DMS 273 (cell line): ENCODE data around the gene HOXB9.

Experiments used
- DNase-seq: peaks from one replicate; lab custom pipeline; 2025; ENCODE audit not compliant: unreplicated experiment; lab: John Stamatoyannopoulos, UW

Gene HOXB9

GRCh38 chr17:48611681-48612455, 14.3 kb downstream of the HOXB9 start:
- no peak for DNase-seq

DNA sequence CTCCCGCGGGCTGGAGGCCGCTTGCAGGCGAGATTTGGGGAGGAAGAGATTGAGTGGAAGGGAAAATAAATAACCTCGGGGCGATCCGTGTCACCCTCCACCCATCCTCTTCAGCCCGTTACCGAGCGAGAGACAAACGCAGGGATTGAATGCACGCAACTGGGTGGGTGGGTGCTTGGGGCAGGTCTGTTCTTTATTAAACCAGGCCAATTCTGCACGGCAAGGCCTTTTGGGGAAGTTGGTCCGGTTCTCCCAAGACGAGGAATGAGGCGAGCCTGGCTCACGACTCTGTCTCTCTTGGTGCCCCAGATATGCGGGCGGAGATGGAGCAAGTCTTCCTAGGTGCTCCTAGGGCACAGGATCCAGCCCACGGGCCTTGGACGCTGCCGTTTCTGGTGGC, 14.9 kb downstream of the HOXB9 start:
- no peak for DNase-seq

- peak; percentile 61 for DNase-seq
Observed at GRCh38 chr17:48610282-48611211, 15.6 kb downstream of the HOXB9 start, which contains the start of gene HOXB7. TSS of gene HOXB7 (minus strand) at chr17:48611017. CDS start at chr17:48610918, 99 bp downstream.

DNA sequence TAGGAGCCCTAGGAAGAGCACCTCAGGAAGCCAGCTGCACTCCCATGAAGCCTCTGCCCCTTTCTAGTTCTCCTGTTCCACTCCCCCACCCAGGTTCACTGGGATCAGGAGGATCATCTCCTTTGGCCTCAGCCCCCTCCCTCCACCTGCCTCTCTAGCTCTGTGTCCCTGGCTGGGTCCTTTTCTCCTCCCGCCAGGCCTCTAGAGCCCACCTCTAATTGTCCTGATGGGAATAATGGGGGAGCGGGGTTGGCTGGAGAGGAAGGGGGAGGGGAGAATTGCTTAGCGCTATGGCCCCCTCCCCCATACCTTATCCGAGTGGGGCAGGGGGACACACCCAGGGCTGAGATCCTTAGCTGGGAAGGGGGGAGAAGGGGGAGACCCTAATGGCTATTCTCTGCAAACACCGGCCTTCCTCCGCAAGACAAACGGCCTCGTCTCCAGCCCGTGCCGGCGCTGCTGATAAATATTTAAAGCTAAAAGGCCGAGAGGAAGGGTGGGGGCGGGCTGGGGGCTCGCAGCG, 16.3 kb downstream of the HOXB9 start:
- DNase-seq: peak; percentile 37

GRCh38 chr17:48609033-48609432, 17.1 kb downstream of the HOXB9 start:
- no peak for DNase-seq

DNA sequence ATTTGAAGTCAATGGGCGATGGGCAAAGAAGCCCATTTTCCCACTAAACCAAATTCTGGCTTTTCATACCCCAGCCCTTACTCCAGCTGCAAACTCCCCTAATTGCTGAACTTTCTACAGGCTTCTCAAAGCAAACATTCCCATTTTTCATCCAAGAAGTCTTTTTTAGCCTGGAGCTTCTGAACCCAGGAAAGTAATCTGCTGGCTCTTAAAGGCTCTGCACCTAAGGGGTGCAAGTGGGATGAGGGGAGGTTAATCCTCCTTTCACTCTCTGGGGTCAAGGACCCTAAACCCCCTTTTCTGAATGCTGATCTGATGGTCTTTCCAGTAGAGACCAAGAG, 17.7 kb downstream of the HOXB9 start:
- DNase-seq: no peak

DNA sequence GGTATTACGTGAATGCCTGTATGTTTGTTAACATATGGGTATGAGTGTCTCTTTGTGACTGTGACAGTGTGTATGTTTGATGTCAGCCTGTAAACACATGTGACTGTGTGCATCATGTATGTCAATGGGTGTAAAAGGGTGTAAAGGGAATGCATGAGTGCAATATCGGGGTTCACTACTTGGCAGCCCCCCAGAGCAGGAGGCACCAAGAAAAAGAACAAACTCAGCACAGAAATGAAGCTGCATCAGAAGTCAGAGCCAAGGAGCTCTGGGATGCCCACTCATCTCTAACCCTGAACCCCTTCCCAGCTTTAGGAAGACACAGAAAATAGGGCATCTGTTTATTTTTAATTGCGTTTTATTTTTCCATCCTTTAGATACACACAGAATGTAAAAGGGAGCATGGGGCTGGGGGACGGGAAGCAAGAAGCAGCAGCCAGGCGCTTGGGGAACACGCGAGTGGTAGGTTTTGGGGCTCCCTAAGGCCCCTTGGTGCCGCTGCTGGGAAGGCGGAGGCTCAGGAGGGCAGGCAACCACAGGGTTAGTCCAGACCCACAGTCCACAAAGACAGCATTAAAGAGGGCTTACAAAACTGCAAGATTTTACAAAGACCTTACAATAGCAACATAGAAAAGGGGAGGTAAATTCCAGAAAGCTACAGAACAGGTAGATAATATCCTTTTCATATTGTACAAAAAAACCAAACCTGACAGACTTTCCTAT, 19.1 kb downstream of the HOXB9 start:
- no peak for DNase-seq

- DNase-seq: no peak
Observed at GRCh38 chr17:48605991-48606891, 19.9 kb downstream of the HOXB9 start.

- DNase-seq: no peak
Observed at GRCh38 chr17:48605409-48605919, 20.7 kb downstream of the HOXB9 start.

DNA sequence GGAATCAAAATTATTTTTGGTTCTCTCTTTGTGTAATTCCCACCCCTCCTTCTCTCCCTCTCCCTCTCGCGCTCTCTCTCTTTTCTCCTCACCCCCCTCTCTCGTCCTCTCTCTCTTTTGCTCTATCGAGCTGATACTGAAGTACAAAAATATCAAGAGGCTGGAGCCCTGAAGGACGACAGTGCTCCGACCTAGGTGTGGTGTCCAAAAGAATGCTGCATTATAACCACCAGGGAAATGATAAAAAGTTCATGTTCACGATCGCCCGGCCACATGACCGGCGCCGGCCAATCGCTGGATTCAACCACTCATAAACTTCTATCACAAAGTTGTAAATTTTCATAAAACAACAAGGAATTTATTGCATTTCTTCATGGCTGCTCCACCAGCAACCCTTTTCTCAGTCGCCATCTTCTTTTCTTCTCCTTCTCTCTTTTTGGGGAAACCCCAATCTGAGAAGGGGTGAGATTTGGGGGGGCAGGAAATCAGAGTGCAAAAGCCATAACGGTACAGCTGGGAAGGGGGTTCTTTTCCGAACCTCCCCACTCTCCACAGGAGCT, 21.3 kb downstream of the HOXB9 start, which contains the start of gene HOXB6:
Gene HOXB6 (minus strand): TSS at position 217 of the 560 bp plus-strand sequence. CDS start 6,836 bp downstream, outside the sequence.
- DNase-seq: no peak

DNA sequence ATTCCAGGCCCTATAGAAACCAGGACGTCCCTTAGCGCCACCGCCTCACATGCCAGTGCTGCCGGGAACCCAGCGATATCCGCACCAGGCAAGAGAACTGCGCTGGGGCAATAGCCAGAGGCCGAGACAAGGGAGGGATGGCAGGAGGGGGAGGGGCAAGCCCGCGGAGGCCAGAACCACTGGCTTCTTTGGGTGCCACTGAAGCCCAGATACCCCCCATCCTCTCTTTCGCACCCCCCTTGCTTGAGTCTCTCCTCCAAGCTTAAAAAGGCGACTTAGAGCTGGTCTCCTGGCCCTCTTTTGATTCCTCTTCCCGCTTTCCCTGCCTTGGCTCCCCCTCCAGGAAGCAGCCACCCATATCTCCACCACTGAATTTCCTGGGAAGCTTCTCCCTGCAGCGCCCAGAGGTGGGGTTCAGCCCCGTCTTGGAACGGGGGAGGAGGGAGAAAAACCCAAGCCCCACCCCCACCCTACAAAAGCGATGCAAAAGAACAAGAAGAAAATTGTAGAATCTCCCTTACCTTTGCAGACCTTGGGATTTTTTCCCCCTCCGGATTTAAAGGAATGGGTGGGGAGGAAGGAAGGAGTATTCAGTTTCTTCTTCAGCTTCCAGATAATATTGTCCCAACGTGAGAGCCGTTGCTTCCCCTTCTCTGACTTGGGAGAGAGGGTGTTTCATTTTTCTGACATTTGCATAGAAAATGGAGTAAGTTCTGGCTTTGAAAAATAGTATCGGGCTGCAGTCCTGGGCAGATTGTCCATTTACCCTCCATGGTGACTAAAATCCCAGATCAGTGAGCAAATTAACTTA, 22.0 kb downstream of the HOXB9 start:
- DNase-seq: no peak

- no peak for DNase-seq
Observed at GRCh38 chr17:48601539-48602425, 24.4 kb downstream of the HOXB9 start.

- DNase-seq: no peak
Observed at GRCh38 chr17:48601207-48601538, 25.0 kb downstream of the HOXB9 start.

DNA sequence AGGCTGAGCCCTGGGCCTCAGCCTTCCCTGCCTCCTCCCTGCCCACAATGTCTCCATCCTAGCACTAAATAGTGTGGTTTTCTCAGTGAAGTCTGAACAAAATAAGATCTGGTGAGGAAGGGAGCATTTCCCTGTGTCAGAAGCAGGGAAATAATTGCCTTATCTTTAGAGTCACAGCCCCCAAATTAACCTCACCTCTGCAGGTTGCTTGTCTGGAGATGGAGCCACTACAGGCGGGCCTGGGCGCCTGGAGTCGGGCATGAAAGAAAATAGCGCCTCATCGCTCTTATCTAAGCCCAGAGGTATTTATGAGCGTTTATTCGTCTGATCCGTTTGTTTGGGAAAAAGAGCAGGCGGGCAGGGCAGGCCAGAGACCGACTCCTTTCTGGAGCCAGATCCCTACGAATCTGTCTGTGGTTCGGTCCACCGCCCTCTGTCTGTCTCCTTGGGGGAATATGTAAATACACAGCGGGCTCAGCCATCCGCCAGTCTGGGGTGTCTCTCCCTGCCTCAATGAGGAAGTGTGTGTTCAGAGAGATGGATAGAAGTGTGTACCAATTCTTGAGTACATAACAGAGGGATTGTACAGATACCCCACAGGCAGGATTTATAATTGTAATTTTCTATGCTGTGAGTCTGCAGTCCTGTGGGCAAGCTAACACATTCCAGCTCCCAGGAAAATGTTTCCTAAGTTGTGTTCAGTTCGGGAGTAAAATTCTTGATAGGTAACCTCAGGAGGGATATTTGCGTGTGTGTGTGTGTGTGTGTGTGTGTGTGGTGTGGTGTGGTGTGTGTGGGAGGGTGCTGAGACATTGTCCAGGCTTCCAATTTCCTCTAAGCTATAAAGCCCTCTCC, 25.7 kb downstream of the HOXB9 start:
- DNase-seq: no peak

GRCh38 chr17:48599354-48599753, 26.8 kb downstream of the HOXB9 start:
- no peak for DNase-seq

- DNase-seq: no peak
Observed at GRCh38 chr17:48598736-48599135, 27.4 kb downstream of the HOXB9 start.
